Measurements from ENCODE around the gene ARHGDIG. TPM values are rescaled to one million over a fixed set of nuclear protein-coding genes. Genes with fewer than 3 reads are reported as not detected.

ARHGDIG gene
- total RNA-seq, 1 donor from 2014 or later, result 2.6 TPM

- no peak for DNase-seq (ENCODE audit: low spot score)
Measured at GRCh38 chr16:296806-297510, 16.6 kb downstream of the ARHGDIG start.

DNA sequence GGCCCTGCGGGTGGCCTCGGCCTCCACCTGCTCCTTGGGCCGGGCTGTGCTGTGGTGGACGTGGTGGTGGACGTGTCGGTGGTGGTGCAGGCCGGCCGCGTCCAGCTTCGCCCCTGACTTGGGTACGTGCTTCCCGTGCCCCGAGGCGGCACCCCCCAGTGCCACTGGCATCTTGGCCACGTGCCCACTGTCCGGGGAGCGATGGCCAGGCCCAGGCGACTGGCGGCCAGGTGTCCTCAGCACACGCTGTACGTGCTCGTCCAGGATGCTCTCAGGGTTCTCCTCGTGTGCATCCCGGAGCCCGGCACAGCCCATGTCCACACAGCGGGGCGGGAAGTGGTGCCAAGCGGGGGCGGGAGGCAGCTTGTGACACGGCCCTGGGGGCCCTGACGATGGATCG is 17.4 kb downstream of the ARHGDIG start:
- DNase-seq (ENCODE audit: low spot score), result no peak

GRCh38 chr16:301235-301634 is 20.8 kb downstream of the ARHGDIG start:
- DNase-seq (ENCODE audit: low spot score), result no peak

- no peak for DNase-seq (ENCODE audit: low spot score)
Measured at GRCh38 chr16:301950-302349, 21.6 kb downstream of the ARHGDIG start.

- no peak for DNase-seq (ENCODE audit: low spot score)
Measured at GRCh38 chr16:303760-304505, 23.5 kb downstream of the ARHGDIG start.

DNA sequence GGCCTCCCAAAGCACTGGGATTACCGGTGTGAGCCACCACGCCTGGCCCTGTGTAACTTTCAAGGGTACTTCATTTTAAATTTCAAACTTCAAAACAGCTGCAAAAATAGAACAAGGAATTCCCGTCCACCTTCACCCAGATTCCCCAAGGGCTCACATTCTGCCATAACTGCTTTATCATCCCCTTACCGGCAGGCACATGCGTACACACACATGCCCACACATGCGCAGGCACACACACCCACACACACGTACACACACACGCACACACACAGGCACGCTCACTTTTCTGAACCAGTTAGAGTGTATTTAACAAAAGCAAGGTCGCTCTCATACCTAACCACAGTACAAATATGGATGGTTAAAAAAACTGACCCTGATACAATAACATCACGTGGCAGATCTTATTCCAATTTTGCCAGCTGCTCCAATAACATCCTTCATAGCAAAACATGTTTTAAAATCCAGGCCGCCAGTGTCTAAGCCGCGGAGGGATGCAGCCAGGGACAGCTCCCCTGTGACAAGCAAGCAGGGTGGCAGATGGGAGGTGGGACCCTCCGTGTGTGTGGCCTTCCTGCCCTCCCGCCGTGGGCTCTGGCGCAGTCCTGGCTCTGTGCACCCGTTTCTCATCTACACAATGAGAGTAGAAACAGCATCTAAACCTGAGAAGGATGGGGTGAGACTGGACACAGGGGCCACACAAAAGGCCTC is 25.7 kb downstream of the ARHGDIG start:
- DNase-seq (ENCODE audit: low spot score), result no peak

DNA sequence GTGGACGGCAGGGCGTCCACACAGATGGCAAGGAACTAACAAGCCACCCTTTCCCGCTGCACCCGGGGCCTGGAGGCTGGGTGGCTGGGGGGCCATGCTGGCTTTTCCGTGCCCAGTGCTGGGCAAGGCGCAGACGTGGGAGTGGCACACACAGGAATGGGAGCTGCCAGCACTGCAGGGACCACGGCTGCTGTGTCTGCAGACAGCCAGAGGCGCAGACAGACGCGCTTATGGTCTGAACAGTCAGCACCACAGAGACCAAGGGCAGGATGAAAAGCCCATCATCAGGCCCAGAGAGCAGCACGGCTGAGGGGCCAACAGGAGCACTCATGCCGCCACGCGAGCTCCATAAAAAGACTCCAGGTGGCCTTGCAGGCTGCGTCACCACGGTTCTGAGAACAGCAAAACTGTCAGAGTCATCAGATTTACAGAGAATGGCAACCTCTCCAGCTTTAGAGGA is 26.6 kb downstream of the ARHGDIG start:
- no peak for DNase-seq (ENCODE audit: low spot score)

DNA sequence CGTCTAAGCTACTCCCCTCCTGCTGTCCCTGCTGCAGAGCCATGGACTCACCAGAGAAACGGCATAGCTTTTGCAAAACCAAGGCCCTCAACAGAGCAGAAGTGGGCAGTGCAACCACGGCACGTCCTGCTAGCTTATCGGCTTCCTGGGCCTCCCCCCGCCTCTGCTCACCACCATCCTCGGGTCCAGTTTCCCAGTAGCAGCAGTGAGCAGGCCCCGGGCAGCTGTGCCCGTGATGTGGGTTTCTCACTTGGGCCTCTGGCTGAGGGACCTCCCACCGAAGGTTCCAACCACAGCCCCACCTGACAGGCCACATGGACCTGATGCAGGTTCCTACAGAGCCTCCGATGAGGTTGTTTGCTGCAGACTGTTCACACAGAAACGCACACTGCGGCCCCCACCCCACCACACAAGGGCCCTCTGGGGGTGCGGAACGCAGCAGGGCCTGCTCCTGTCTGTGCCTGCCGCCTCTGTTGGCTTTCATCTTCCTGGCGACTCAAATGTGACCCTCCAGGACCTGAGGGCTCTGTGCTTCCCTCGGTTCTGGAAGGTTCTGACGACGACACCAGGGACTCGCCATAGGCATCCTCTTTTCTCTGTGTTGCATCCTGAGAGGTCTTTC is 27.4 kb downstream of the ARHGDIG start:
- DNase-seq (ENCODE audit: low spot score), result no peak

- DNase-seq (ENCODE audit: low spot score), result no peak
Measured at GRCh38 chr16:309476-309875, 29.1 kb downstream of the ARHGDIG start.

GRCh38 chr16:311725-312124 is 31.3 kb downstream of the ARHGDIG start:
- DNase-seq (ENCODE audit: low spot score), result no peak

DNA sequence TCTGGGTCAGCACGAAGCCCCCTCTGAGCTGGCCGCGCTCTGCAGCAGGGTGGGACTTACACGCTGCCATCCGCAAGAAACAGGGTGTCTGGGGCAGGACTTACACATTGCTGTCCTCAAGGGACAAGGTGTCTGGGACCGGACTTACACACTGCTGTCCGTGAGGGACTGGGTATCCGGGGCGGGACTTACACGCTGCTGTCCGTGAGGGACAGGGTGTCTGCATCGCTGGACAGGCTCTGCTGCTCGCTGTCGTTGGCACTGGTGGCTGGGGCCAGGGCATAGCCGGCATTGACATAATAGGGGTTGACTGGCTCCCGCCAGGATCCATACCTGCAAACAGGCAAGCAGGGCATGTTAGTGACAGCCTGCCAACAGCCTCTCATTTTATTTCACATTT is 34.0 kb downstream of the ARHGDIG start:
- DNase-seq (ENCODE audit: low spot score), result no peak

DNA sequence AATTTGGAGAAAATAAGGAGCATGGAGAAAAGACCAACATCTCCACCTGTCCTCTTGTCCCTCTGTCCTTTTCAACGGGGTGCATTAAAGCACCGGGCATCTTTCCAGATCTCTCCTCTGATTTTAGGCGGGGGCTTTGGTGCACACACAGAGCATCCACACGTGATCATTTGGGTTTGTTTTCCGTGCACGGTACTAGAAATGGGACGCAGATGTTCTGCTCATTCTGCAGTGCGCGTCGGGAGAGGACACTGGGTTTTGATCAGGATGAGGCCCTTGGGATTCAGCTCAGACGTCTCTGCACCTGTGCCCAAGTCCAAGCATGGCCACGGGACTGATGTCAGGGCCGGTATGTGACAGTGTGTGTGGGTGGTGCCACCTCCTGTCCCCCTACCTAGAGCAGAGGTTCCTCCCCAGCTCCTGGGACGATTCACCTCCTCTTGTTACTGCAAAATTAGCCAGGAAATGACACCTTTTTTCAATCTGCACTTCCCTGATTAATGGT is 34.5 kb downstream of the ARHGDIG start:
- DNase-seq (ENCODE audit: low spot score), result no peak

- DNase-seq (ENCODE audit: low spot score), result no peak
Measured at GRCh38 chr16:316741-317464, 36.5 kb downstream of the ARHGDIG start.

- no peak for DNase-seq (ENCODE audit: low spot score)
Measured at GRCh38 chr16:317583-317982, 37.2 kb downstream of the ARHGDIG start.

GRCh38 chr16:318628-319027 is 38.2 kb downstream of the ARHGDIG start:
- DNase-seq (ENCODE audit: low spot score), result no peak

GRCh38 chr16:320206-320605 is 39.8 kb downstream of the ARHGDIG start:
- DNase-seq (ENCODE audit: low spot score), result no peak

DNA sequence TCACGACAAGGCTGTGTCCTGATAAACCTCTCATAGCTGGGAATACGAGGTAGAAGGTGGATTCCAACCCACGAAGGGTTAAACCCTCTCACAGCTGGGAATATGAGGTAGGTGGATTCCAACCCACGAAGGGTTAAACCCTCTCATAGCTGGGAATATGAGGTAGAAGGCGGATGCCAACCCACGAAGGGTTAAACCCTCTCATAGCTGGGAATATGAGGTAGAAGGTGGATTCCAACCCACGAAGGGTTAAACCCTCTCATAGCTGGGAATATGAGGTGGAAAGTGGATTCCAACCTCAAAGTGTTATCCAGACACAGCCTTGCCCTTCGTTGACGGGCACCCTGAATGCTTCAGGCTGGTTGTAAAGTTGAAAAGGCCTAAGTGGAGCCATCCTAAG is 41.1 kb downstream of the ARHGDIG start:
- no peak for DNase-seq (ENCODE audit: low spot score)

GRCh38 chr16:322476-323143 is 42.2 kb downstream of the ARHGDIG start:
- DNase-seq (ENCODE audit: low spot score), result no peak

DNA sequence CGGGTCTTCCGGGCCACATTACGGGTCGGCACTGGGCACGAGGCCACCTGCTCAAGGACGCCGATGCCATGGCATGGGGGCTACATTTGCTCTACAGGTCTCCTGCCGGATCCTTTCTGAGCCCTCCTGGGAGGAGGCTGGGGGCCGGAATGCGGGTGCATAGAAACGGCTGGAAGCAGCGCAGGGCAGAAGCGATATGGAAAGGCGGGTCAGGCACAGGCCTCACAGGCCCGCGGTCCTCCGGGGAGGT is 43.7 kb downstream of the ARHGDIG start:
- DNase-seq (ENCODE audit: low spot score), result no peak

GRCh38 chr16:324451-325334 is 44.3 kb downstream of the ARHGDIG start:
- DNase-seq (ENCODE audit: low spot score), result peak; percentile 17

Data from mucosa of gallbladder (tissue), 1 donor.